Measurements from ENCODE around the gene TSC1.

Gene TSC1

GRCh38 chr9:132909311-132909710 is 35.1 kb downstream of the TSC1 start:
- Mint-ChIP-seq H3K36me3 (ENCODE audit: insufficient read depth) (peaks cover 41% of the 10 kb centered on the region), H3K27me3 (no peaks in the 10 kb centered on the region), H3K4me3 (no peak overlapping the region), H3K9me3 (no peaks in the 10 kb centered on the region), H3K4me1 (peaks cover 9% of the 10 kb centered on the region), H3K27ac (ENCODE audit: low read depth) (peak overlapping the region; percentile 83)
- DNase-seq (ENCODE audit: low spot score in 2 of 2) (no peak), ATAC-seq (replicated peaks; ENCODE audit: extremely low read depth, poor library complexity, severe bottlenecking) (no peak)

- peak; percentile 25 to 52 for DNase-seq (ENCODE audit: low spot score in 2 of 2)
- peak; percentile 92 for ATAC-seq (replicated peaks; ENCODE audit: extremely low read depth, poor library complexity, severe bottlenecking)
- peaks cover 41% of the 10 kb centered on the region for H3K36me3 Mint-ChIP-seq (ENCODE audit: insufficient read depth)
- peak overlapping the region; percentile 83 for H3K27ac Mint-ChIP-seq (ENCODE audit: low read depth)
- H3K27me3 Mint-ChIP-seq, result no peaks in the 10 kb centered on the region
- H3K4me3 Mint-ChIP-seq, result peak overlapping the region; percentile 66
- H3K9me3 Mint-ChIP-seq, result no peaks in the 10 kb centered on the region
- H3K4me1 Mint-ChIP-seq, result peaks cover 9% of the 10 kb centered on the region
These were observed 35.8 kb downstream of the TSC1 start for GRCh38 chr9:132908635-132909034.

- ATAC-seq (replicated peaks; ENCODE audit: extremely low read depth, poor library complexity, severe bottlenecking) (no peak), DNase-seq (ENCODE audit: low spot score in 2 of 2) (no peak)
- H3K27ac Mint-ChIP-seq (ENCODE audit: low read depth), result no peak overlapping the region
- H3K36me3 Mint-ChIP-seq (ENCODE audit: insufficient read depth), result peaks cover 24% of the 10 kb centered on the region
- H3K4me3 Mint-ChIP-seq, result no peak overlapping the region
- peaks cover 9% of the 10 kb centered on the region for H3K4me1 Mint-ChIP-seq
- no peaks in the 10 kb centered on the region for H3K27me3 Mint-ChIP-seq
- no peaks in the 10 kb centered on the region for H3K9me3 Mint-ChIP-seq
These were observed 38.7 kb downstream of the TSC1 start for GRCh38 chr9:132905726-132906125.

GRCh38 chr9:132903574-132904492 is 40.6 kb downstream of the TSC1 start:
- DNase-seq (ENCODE audit: low spot score in 2 of 2), result no peak
- H3K4me1 Mint-ChIP-seq, result peaks cover 6% of the 10 kb centered on the region
- no peaks in the 10 kb centered on the region for H3K9me3 Mint-ChIP-seq
- H3K36me3 Mint-ChIP-seq (ENCODE audit: insufficient read depth), result peaks cover 17% of the 10 kb centered on the region
- ATAC-seq (replicated peaks; ENCODE audit: extremely low read depth, poor library complexity, severe bottlenecking), result no peak
- H3K27me3 Mint-ChIP-seq, result no peaks in the 10 kb centered on the region
- no peak overlapping the region for H3K27ac Mint-ChIP-seq (ENCODE audit: low read depth)
- no peak overlapping the region for H3K4me3 Mint-ChIP-seq

- Mint-ChIP-seq H3K36me3 (ENCODE audit: insufficient read depth) (peaks cover 15% of the 10 kb centered on the region), H3K27me3 (no peaks in the 10 kb centered on the region), H3K27ac (ENCODE audit: low read depth) (no peak overlapping the region), H3K9me3 (no peaks in the 10 kb centered on the region), H3K4me1 (no peaks in the 10 kb centered on the region), H3K4me3 (no peak overlapping the region)
- DNase-seq (ENCODE audit: low spot score in 2 of 2) (peak; percentile 79 to 80), ATAC-seq (replicated peaks; ENCODE audit: extremely low read depth, poor library complexity, severe bottlenecking) (peak; percentile 95)
These were observed 42.3 kb downstream of the TSC1 start for GRCh38 chr9:132901858-132902831.

- DNase-seq (ENCODE audit: low spot score in 2 of 2), result no peak
- H3K27me3 Mint-ChIP-seq, result no peaks in the 10 kb centered on the region
- peaks cover 30% of the 10 kb centered on the region for H3K36me3 Mint-ChIP-seq (ENCODE audit: insufficient read depth)
These were observed 46.4 kb downstream of the TSC1 start for GRCh38 chr9:132898051-132898450.

GRCh38 chr9:132896906-132897305 is 47.5 kb downstream of the TSC1 start:
- Mint-ChIP-seq H3K36me3 (ENCODE audit: insufficient read depth) (peaks cover 29% of the 10 kb centered on the region), H3K4me1 (no peaks in the 10 kb centered on the region), H3K9me3 (no peaks in the 10 kb centered on the region), H3K27me3 (no peaks in the 10 kb centered on the region), H3K4me3 (no peak overlapping the region), H3K27ac (ENCODE audit: low read depth) (no peak overlapping the region)
- ATAC-seq (replicated peaks; ENCODE audit: extremely low read depth, poor library complexity, severe bottlenecking) (no peak), DNase-seq (ENCODE audit: low spot score in 2 of 2) (no peak)

More at GRCh38 chr9:132898051-132898450, 46.4 kb downstream of the TSC1 start:
- Mint-ChIP-seq H3K4me1 (no peaks in the 10 kb centered on the region), H3K4me3 (no peak overlapping the region), H3K27ac (ENCODE audit: low read depth) (no peak overlapping the region), H3K9me3 (no peaks in the 10 kb centered on the region)
- no peak for ATAC-seq (replicated peaks; ENCODE audit: extremely low read depth, poor library complexity, severe bottlenecking)

GRCh38 chr9:132896264-132896663 is 48.2 kb downstream of the TSC1 start:
- Mint-ChIP-seq H3K27me3 (no peaks in the 10 kb centered on the region), H3K4me1 (no peaks in the 10 kb centered on the region), H3K4me3 (no peak overlapping the region), H3K9me3 (no peaks in the 10 kb centered on the region), H3K27ac (ENCODE audit: low read depth) (no peak overlapping the region), H3K36me3 (ENCODE audit: insufficient read depth) (peaks cover 27% of the 10 kb centered on the region)
- no peak for DNase-seq (ENCODE audit: low spot score in 2 of 2)
- ATAC-seq (replicated peaks; ENCODE audit: extremely low read depth, poor library complexity, severe bottlenecking), result no peak

- no peak for ATAC-seq (replicated peaks; ENCODE audit: extremely low read depth, poor library complexity, severe bottlenecking)
- DNase-seq (ENCODE audit: low spot score in 2 of 2), result no peak
- H3K4me1 Mint-ChIP-seq, result no peaks in the 10 kb centered on the region
- no peaks in the 10 kb centered on the region for H3K9me3 Mint-ChIP-seq
- H3K4me3 Mint-ChIP-seq, result no peak overlapping the region
- H3K27ac Mint-ChIP-seq (ENCODE audit: low read depth), result no peak overlapping the region
- peaks cover 25% of the 10 kb centered on the region for H3K36me3 Mint-ChIP-seq (ENCODE audit: insufficient read depth)
- no peaks in the 10 kb centered on the region for H3K27me3 Mint-ChIP-seq
These were observed 49.3 kb downstream of the TSC1 start for GRCh38 chr9:132894862-132895835.

- H3K4me3 Mint-ChIP-seq, result no peak overlapping the region
- ATAC-seq (replicated peaks; ENCODE audit: extremely low read depth, poor library complexity, severe bottlenecking), result no peak
- H3K27ac Mint-ChIP-seq (ENCODE audit: low read depth), result no peak overlapping the region
- H3K36me3 Mint-ChIP-seq (ENCODE audit: insufficient read depth), result peaks cover 22% of the 10 kb centered on the region
- DNase-seq (ENCODE audit: low spot score in 2 of 2), result no peak
- no peaks in the 10 kb centered on the region for H3K9me3 Mint-ChIP-seq
- no peaks in the 10 kb centered on the region for H3K27me3 Mint-ChIP-seq
- no peaks in the 10 kb centered on the region for H3K4me1 Mint-ChIP-seq
These were observed 50.1 kb downstream of the TSC1 start for GRCh38 chr9:132894346-132894745.

GRCh38 chr9:132892400-132892799 is 52.0 kb downstream of the TSC1 start:
- H3K4me3 Mint-ChIP-seq, result no peak overlapping the region
- H3K4me1 Mint-ChIP-seq, result peaks cover 5% of the 10 kb centered on the region
- no peak overlapping the region for H3K27ac Mint-ChIP-seq (ENCODE audit: low read depth)

GRCh38 chr9:132888151-132888550 is 56.3 kb downstream of the TSC1 start:
- Mint-ChIP-seq H3K27ac (ENCODE audit: low read depth) (no peak overlapping the region), H3K9me3 (no peaks in the 10 kb centered on the region), H3K36me3 (ENCODE audit: insufficient read depth) (no peaks in the 10 kb centered on the region), H3K4me3 (no peak overlapping the region), H3K4me1 (peaks cover 5% of the 10 kb centered on the region), H3K27me3 (no peaks in the 10 kb centered on the region)
- DNase-seq (ENCODE audit: low spot score in 2 of 2) (no peak), ATAC-seq (replicated peaks; ENCODE audit: extremely low read depth, poor library complexity, severe bottlenecking) (no peak)

More at GRCh38 chr9:132892400-132892799, 52.0 kb downstream of the TSC1 start:
- ATAC-seq (replicated peaks; ENCODE audit: extremely low read depth, poor library complexity, severe bottlenecking) (no peak), DNase-seq (ENCODE audit: low spot score in 2 of 2) (no peak)
- Mint-ChIP-seq H3K9me3 (no peaks in the 10 kb centered on the region), H3K36me3 (ENCODE audit: insufficient read depth) (peaks cover 20% of the 10 kb centered on the region), H3K27me3 (no peaks in the 10 kb centered on the region)

All from central memory CD8-positive, alpha-beta T cell (primary cell).